CD4-positive, alpha-beta memory T cell (primary cell): ENCODE data around the gene CYB5R4. TPM values are rescaled to one million over a fixed set of nuclear protein-coding genes. Genes with fewer than 3 reads are reported as not detected.

Experiments used
- CTCF ChIA-PET: fragments of 350-600 bp; sonication (Branson Sonifier 250); formaldehyde crosslinking; loops from one replicate; lab custom pipeline; 2021; ENCODE audit warnings: inconsistent platforms; ENCODE audit not compliant: partially characterized antibody; lab: Charles Lee
- POLR2A ChIA-PET: fragments of 350-600 bp; sonication (Branson Sonifier 250); formaldehyde crosslinking; loops from one replicate; lab custom pipeline; 2021; ENCODE audit not compliant: partially characterized antibody; lab: Charles Lee
- DNase-seq, 5 donors: peaks; one replicate each; pipeline versions ENCODE4 v3.0.0 to v3.0.0-alpha.2; 2020 to 2022; ENCODE audit warnings: mixed read lengths in 1 of 5
- H3K27ac ChIP-seq: one replicate; pipeline ENCODE4 v1.7.0; 2013; ENCODE audit warnings: low read depth, low read length
- H3K27me3 ChIP-seq: 2 replicates; pipeline ENCODE4 v1.7.0; 2013; ENCODE audit warnings: mild to moderate bottlenecking, low read length, moderate library complexity; ENCODE audit not compliant: insufficient read depth
- H3K36me3 ChIP-seq: 2 replicates; pipeline ENCODE4 v1.7.0; 2013; ENCODE audit warnings: mild to moderate bottlenecking, low read length, moderate library complexity; ENCODE audit not compliant: insufficient read depth
- H3K4me1 ChIP-seq: 2 replicates; pipeline ENCODE4 v1.7.0; 2013; ENCODE audit warnings: mild to moderate bottlenecking, low read length, moderate library complexity; ENCODE audit not compliant: insufficient read depth
- H3K4me3 ChIP-seq, 2 donors: one replicate each; pipeline ENCODE4 v1.7.0; 2013; ENCODE audit warnings: low read length in 2 of 2, mild to moderate bottlenecking in 1 of 2
- H3K9me3 ChIP-seq, 2 donors: one replicate each; pipeline ENCODE4 v1.7.0; 2013; ENCODE audit warnings: low read length in 2 of 2, control low read depth in 1 of 2; ENCODE audit not compliant: control insufficient read depth in 1 of 2
- H3K27ac Mint-ChIP-seq, 7 donors: one replicate each; pipeline ENCODE4 v1.8.0; 2020 to 2021; ENCODE audit warnings: mixed read lengths in 7 of 7, mild to moderate bottlenecking in 6 of 7, inconsistent platforms in 3 of 7, moderate library complexity in 3 of 7
- H3K27me3 Mint-ChIP-seq, 2 donors: one replicate each; pipeline ENCODE4 v1.8.0; 2020 to 2021; ENCODE audit warnings: mixed read lengths in 2 of 2
- H3K36me3 Mint-ChIP-seq, 2 donors: one replicate each; pipeline ENCODE4 v1.8.0; 2020 to 2021; ENCODE audit warnings: mixed read lengths in 2 of 2, inconsistent platforms in 1 of 2, mild to moderate bottlenecking in 1 of 2
- H3K4me1 Mint-ChIP-seq, 4 donors: one replicate each; pipeline ENCODE4 v1.8.0; 2020 to 2021; ENCODE audit warnings: mixed read lengths in 4 of 4, mild to moderate bottlenecking in 1 of 4
- H3K4me3 Mint-ChIP-seq, 8 donors: one replicate each; pipeline ENCODE4 v1.8.0; 2020 to 2021; ENCODE audit warnings: mixed read lengths in 8 of 8, mild to moderate bottlenecking in 7 of 8, moderate library complexity in 6 of 8, inconsistent platforms in 3 of 8
- H3K9me3 Mint-ChIP-seq, 8 donors: one replicate each; pipeline ENCODE4 v1.8.0; 2020 to 2021; ENCODE audit warnings: mixed read lengths in 8 of 8, mild to moderate bottlenecking in 5 of 8, inconsistent platforms in 3 of 8, moderate library complexity in 1 of 8
- intact Hi-C: fragments of 100-400 bp; cut with micrococcal nuclease; formaldehyde crosslinking; loops from one replicate; pipeline ENCODE4 v1.15.1; 2023
- polyA plus RNA-seq, 2 donors: library from polyadenylated mRNA; unstranded; fragments of 300-500 nt; fragmentation: Illumina TruSeq; gene quantifications; one replicate each; pipeline ENCODE4 v1.2.3, GENCODE V29; 2021
- total RNA-seq, 2 experiments: library from RNA; stranded (reverse); gene quantifications; one replicate each; pipeline ENCODE4 v1.2.3, GENCODE V29; 2021

The CYB5R4 gene
- total and polyA plus RNA-seq, 4 experiments from 2014 or later: 24.0 to 45.2 (median 29.1) TPM

DNA sequence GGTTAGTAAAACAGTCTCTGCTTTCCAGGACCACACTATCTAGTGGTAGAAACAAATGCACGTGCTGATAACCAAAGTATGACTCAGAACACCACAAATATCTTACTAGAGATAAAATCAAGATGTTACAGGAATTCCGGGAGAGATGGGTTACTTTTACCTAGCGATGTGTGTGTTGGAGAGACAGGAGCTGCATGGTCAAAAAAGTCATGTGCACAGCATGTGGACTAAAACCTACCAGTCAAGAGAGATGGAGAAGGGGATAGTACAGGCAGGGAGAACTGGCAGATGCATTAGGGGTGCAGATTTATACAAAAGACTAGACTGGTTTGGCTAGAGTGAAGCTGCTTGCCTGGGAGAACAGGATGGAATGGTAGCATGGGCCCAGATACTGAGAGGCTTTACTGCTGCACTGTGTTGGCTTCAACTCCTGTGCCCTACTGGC, 98.8 kb downstream of the CYB5R4 start:
- Mint-ChIP-seq H3K4me3 (no peak overlapping the region), H3K4me1 (no peaks in the 10 kb centered on the region), H3K36me3 (peaks cover 73 to 83% of the 10 kb centered on the region in 2 donors), H3K27ac (no peak overlapping the region), H3K27me3 (no peaks in the 10 kb centered on the region), H3K9me3 (peaks cover 0 to 13% (median 3%) of the 10 kb centered on the region in 8 donors)
- peak in 1 of 5 donors; percentile 17 for DNase-seq
- POLR2A ChIA-PET: no interaction called here
- Histone ChIP-seq H3K4me1 (no peaks in the 10 kb centered on the region), H3K9me3 (no peaks in the 10 kb centered on the region), H3K27me3 (no peaks in the 10 kb centered on the region), H3K36me3 (peaks cover 8% of the 10 kb centered on the region), H3K27ac (no peak overlapping the region), H3K4me3 (no peak overlapping the region)
- CTCF ChIA-PET: no interaction called here
- intact Hi-C loops: no loop called here

DNA sequence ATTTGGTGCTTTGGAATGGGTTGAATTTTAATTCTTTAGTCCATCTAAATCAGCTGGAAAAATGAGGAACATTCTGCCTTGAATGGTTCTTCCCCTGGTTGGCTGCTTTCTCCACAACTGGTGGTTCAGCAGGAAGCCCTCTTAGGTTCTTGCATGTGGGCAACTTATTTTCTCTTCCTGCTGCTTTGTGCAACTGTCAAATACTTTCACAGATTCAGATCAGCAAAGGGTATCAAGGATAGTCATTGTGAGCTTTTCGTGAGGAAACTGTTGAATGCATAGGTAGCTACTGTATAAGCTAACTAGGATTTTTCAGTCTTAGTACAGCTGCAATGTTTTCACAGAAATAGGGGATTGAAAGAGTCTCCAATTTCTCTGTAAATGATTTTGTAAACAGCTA, 101.2 kb downstream of the CYB5R4 start:
- DNase-seq: no peak
- POLR2A ChIA-PET: no interaction called here
- Mint-ChIP-seq H3K4me1 (no peaks in the 10 kb centered on the region), H3K27ac (no peak overlapping the region), H3K27me3 (no peaks in the 10 kb centered on the region), H3K4me3 (no peak overlapping the region), H3K36me3 (peaks cover 78 to 89% of the 10 kb centered on the region in 2 donors), H3K9me3 (peaks cover 9 to 37% (median 18%) of the 10 kb centered on the region in 8 donors)
- no peaks in the 10 kb centered on the region for H3K9me3 ChIP-seq
- H3K4me1 ChIP-seq: no peaks in the 10 kb centered on the region
- CTCF ChIA-PET: no interaction called here
- H3K27ac ChIP-seq: no peak overlapping the region
- H3K27me3 ChIP-seq: no peaks in the 10 kb centered on the region
- intact Hi-C loops: no loop called here
- H3K4me3 ChIP-seq: no peak overlapping the region
- H3K36me3 ChIP-seq: peaks cover 11% of the 10 kb centered on the region

DNA sequence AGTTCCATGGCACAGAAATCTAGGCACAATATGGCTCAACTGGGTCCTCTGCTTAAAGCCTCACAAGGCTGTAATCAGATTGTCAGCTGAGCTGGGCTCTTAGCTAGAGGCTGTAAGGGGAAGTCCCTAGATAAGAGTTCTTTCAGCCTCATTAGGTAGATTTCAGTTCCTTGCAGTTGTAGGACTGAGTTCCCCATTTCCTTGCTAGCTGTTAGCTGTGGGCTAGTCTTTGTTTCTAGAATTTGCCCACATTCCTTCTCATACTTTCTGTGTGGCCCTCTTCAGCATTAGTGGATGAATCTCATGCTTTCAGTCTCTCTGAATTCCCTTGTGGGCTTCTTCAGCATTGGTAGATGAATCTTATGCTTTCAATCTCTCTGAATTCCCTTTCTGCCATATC, 103.1 kb downstream of the CYB5R4 start:
- no peak overlapping the region for H3K27ac ChIP-seq
- H3K4me1 ChIP-seq: no peaks in the 10 kb centered on the region
- H3K4me1 Mint-ChIP-seq: no peaks in the 10 kb centered on the region
- H3K36me3 ChIP-seq: peaks cover 11% of the 10 kb centered on the region
- H3K36me3 Mint-ChIP-seq: peaks cover 74 to 80% of the 10 kb centered on the region in 2 donors
- H3K27me3 Mint-ChIP-seq: no peaks in the 10 kb centered on the region
- DNase-seq: no peak
- POLR2A ChIA-PET: no interaction called here
- H3K4me3 ChIP-seq: no peak overlapping the region
- H3K27me3 ChIP-seq: no peaks in the 10 kb centered on the region
- intact Hi-C loops: no loop called here
- H3K9me3 Mint-ChIP-seq: peaks cover 9 to 53% (median 24%) of the 10 kb centered on the region in 8 donors
- H3K4me3 Mint-ChIP-seq: no peak overlapping the region
- H3K27ac Mint-ChIP-seq: no peak overlapping the region
- CTCF ChIA-PET: no interaction called here
- no peaks in the 10 kb centered on the region for H3K9me3 ChIP-seq

DNA sequence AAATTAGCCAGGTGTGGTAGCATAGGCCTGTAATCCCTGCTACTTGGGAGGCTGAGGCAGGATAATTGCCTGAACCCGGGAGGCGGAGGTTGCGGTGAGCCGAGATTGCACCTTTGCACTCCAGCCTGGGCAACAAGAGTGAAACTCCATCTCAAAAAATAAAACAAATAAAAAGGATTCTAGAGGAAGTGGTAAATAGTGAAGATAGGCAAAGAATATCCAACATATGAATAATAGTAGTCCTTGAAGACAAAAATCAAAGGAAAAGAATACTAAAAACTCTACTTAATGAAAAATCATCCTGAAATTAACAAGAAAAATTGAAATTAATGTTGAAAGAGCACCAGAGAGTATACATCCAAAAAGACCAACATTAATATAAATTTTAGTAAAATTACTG, 107.0 kb downstream of the CYB5R4 start:
- no peak overlapping the region for H3K27ac Mint-ChIP-seq
- H3K9me3 ChIP-seq: peaks cover 0 to 3% of the 10 kb centered on the region in 2 donors
- CTCF ChIA-PET: no interaction called here
- peaks cover 6% of the 10 kb centered on the region for H3K36me3 ChIP-seq
- no peaks in the 10 kb centered on the region for H3K4me1 Mint-ChIP-seq
- intact Hi-C loops: no loop called here
- no peaks in the 10 kb centered on the region for H3K4me1 ChIP-seq
- no peaks in the 10 kb centered on the region for H3K27me3 Mint-ChIP-seq
- H3K9me3 Mint-ChIP-seq: peaks cover 6 to 85% (median 32%) of the 10 kb centered on the region in 8 donors
- no peak for DNase-seq
- H3K4me3 Mint-ChIP-seq: no peak overlapping the region
- no peak overlapping the region for H3K27ac ChIP-seq
- H3K4me3 ChIP-seq: no peak overlapping the region
- POLR2A ChIA-PET: no interaction called here
- H3K36me3 Mint-ChIP-seq: peaks cover 39 to 42% of the 10 kb centered on the region in 2 donors
- no peaks in the 10 kb centered on the region for H3K27me3 ChIP-seq

DNA sequence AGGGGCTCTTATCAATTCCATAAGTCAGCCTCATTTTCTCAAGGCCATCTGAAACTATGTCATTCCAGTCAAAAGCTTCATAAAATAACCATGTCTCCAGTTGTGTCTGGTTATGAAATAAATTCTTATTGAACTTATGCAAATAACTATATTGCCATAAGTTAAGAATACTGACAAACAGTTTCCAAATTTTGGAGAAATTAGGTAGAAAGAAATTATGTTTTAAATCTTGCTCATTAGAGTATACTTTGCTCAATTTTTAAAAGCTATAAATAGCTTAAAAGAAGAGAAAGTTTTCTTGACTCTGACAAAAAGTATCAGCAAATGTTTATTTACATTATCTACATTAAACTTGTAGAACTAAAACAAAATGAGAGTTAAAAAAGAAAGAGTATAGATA, 111.1 kb downstream of the CYB5R4 start:
- CTCF ChIA-PET: no interaction called here
- Mint-ChIP-seq H3K27ac (no peak overlapping the region), H3K4me1 (no peaks in the 10 kb centered on the region), H3K27me3 (no peaks in the 10 kb centered on the region), H3K36me3 (peaks cover 4 to 7% of the 10 kb centered on the region in 2 donors), H3K9me3 (peaks cover 0 to 52% (median 12%) of the 10 kb centered on the region in 8 donors), H3K4me3 (no peak overlapping the region)
- Histone ChIP-seq H3K27me3 (no peaks in the 10 kb centered on the region), H3K4me3 (no peak overlapping the region), H3K36me3 (no peaks in the 10 kb centered on the region), H3K4me1 (no peaks in the 10 kb centered on the region), H3K9me3 (peaks cover 0 to 3% of the 10 kb centered on the region in 2 donors), H3K27ac (no peak overlapping the region)
- intact Hi-C loops: no loop called here
- POLR2A ChIA-PET: no interaction called here
- DNase-seq: no peak

DNA sequence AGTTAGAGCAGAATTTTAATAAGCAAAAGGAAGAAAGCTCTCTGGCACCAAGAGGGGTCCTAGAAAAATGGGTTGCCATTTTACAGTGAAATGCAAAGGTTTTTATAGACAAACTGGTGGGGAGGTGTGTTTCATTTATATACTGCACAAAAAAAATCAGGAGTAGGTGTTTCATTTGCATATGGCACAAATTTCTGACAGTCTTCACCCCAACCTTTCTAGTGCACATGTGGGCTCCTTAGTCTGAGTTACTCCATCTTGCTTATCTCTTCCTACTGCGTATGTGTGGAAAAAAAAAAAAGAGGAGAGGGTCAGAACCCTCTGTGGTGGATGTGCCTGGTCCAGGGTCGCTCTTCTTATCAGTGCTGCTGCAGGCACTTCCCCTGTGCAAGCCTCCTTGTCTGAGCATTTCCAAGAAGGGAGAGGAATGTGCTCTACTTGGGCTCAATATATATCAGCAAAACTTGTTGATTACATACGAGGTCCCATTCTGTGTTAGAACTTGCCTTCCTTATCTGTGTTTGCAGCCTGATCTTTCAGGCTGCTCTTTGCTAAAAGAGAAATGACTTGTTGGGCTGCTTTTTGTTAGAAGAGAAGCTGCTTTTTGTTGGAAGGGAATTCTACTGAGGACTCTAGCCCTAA, 115.0 kb downstream of the CYB5R4 start:
- Mint-ChIP-seq H3K4me1 (no peaks in the 10 kb centered on the region), H3K36me3 (peaks cover 0 to 5% of the 10 kb centered on the region in 2 donors), H3K9me3 (peaks cover 0 to 19% (median 3%) of the 10 kb centered on the region in 8 donors), H3K4me3 (no peak overlapping the region), H3K27me3 (no peaks in the 10 kb centered on the region), H3K27ac (no peak overlapping the region)
- intact Hi-C loops: no loop called here
- no peak for DNase-seq
- Histone ChIP-seq H3K27ac (no peak overlapping the region), H3K36me3 (no peaks in the 10 kb centered on the region), H3K27me3 (no peaks in the 10 kb centered on the region), H3K4me1 (no peaks in the 10 kb centered on the region), H3K4me3 (no peak overlapping the region), H3K9me3 (peaks cover 0 to 3% of the 10 kb centered on the region in 2 donors)
- POLR2A ChIA-PET: no interaction called here
- CTCF ChIA-PET: no interaction called here

DNA sequence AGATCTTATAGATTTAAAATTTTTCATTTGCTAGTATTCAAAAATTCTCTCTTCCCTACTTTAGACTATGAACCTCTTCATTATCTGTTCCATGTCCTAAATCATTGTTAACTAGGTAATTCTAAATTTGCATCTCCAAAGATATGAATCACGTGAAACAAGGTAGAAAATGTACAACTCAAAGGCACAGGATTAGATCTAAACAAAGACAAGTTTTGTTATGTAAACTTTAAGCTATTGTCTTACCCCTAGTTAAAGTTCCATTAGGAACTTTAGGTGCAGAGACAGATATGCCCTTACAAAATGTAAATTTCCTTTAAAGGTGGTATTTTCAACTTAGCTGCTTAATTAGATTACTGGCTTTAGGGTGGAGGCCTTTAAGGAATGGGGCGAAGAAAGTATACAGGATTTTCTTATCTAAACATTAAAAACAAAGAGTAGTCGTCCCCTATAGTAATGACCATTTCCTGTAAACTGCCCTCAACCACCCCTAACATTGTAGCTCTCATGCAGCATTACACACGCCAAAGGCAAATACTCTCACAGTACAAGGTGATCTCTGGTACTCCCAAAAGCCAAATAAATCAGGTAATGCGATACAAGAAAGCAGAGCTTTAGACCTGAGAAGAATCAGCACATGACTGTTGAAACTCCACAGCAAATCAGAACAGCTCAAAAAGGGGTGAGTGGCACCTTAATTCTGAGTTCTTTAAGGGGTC, 116.7 kb downstream of the CYB5R4 start:
- H3K9me3 ChIP-seq: no peaks in the 10 kb centered on the region
- Mint-ChIP-seq H3K4me3 (no peak overlapping the region), H3K36me3 (peaks cover 0 to 5% of the 10 kb centered on the region in 2 donors), H3K27me3 (no peaks in the 10 kb centered on the region), H3K27ac (no peak overlapping the region), H3K9me3 (peaks cover 0 to 6% (median 5%) of the 10 kb centered on the region in 8 donors), H3K4me1 (no peaks in the 10 kb centered on the region)
- no peaks in the 10 kb centered on the region for H3K36me3 ChIP-seq
- CTCF ChIA-PET: no interaction called here
- DNase-seq: no peak
- H3K27ac ChIP-seq: no peak overlapping the region
- no peak overlapping the region for H3K4me3 ChIP-seq
- H3K27me3 ChIP-seq: no peaks in the 10 kb centered on the region
- intact Hi-C loops: no loop called here
- POLR2A ChIA-PET: no interaction called here
- no peaks in the 10 kb centered on the region for H3K4me1 ChIP-seq
